Trophoblast cell (in vitro differentiated cells and primary cell): ENCODE results near the gene ZNRF2.

Source experiments
- DNase-seq, 2 donors: peaks; one replicate each; pipeline ENCODE4 v3.0.0-alpha.2; 2016
- H2AFZ ChIP-seq: 2 replicates; pipeline ENCODE4 v1.6.1; 2013; ENCODE audit warnings: low read length, moderate library complexity, mild to moderate bottlenecking; ENCODE audit not compliant: insufficient read depth, poor library complexity
- H2AK5ac ChIP-seq: 2 replicates; pipeline ENCODE4 v1.6.1; 2013; ENCODE audit warnings: mild to moderate bottlenecking, low read length
- H2BK120ac ChIP-seq: 2 replicates; pipeline ENCODE4 v1.6.1; 2013; ENCODE audit warnings: low read length, mild to moderate bottlenecking, moderate library complexity; ENCODE audit not compliant: insufficient read depth, poor library complexity
- H2BK12ac ChIP-seq: 2 replicates; pipeline ENCODE4 v1.6.1; 2013; ENCODE audit warnings: mild to moderate bottlenecking, low read length, moderate library complexity
- H2BK5ac ChIP-seq: 2 replicates; pipeline ENCODE4 v1.6.1; 2013; ENCODE audit warnings: low read length, low read depth, moderate library complexity, mild to moderate bottlenecking; ENCODE audit not compliant: poor library complexity
- H3K14ac ChIP-seq: 2 replicates; pipeline ENCODE4 v1.6.1; 2013; ENCODE audit warnings: mild to moderate bottlenecking, low read length
- H3K18ac ChIP-seq: 2 replicates; pipeline ENCODE4 v1.6.1; 2013; ENCODE audit warnings: mild to moderate bottlenecking, low read length
- H3K23ac ChIP-seq: 2 replicates; pipeline ENCODE4 v1.6.1; 2013; ENCODE audit warnings: low read length
- H3K27ac ChIP-seq: 2 replicates; pipeline ENCODE4 v1.5.1; 2013; ENCODE audit warnings: low read depth, mild to moderate bottlenecking, inconsistent platforms, low read length, moderate library complexity
- H3K27me3 ChIP-seq: 2 replicates; pipeline ENCODE4 v1.6.1; 2013; ENCODE audit warnings: inconsistent platforms, mild to moderate bottlenecking, low read length, moderate library complexity; ENCODE audit not compliant: insufficient read depth
- H3K36me3 ChIP-seq, 2 experiments: 1 replicate in 1 of 2; 2 replicates in 1 of 2; pipeline ENCODE4 v1.6.1; 2013; ENCODE audit warnings: low read length in 2 of 2, mild to moderate bottlenecking in 2 of 2, moderate library complexity in 1 of 2; ENCODE audit not compliant: insufficient read depth in 2 of 2, control insufficient read depth in 1 of 2
- H3K4ac ChIP-seq: 2 replicates; pipeline ENCODE4 v1.6.1; 2013; ENCODE audit warnings: low read depth, mild to moderate bottlenecking, low read length, moderate library complexity
- H3K4me1 ChIP-seq, 2 experiments: 1 replicate in 1 of 2; 2 replicates in 1 of 2; pipeline ENCODE4 v1.6.1; 2013; ENCODE audit warnings: low read length in 2 of 2, mild to moderate bottlenecking in 2 of 2, moderate library complexity in 1 of 2; ENCODE audit not compliant: insufficient read depth in 2 of 2, control insufficient read depth in 1 of 2
- H3K4me2 ChIP-seq: 2 replicates; pipeline ENCODE4 v1.6.1; 2013; ENCODE audit warnings: inconsistent platforms, mild to moderate bottlenecking, low read length, moderate library complexity
- H3K4me3 ChIP-seq: 2 replicates; pipeline ENCODE4 v1.5.1; 2013; ENCODE audit warnings: mild to moderate bottlenecking, low read depth, low read length, inconsistent platforms
- H3K79me1 ChIP-seq: one replicate; pipeline ENCODE4 v1.6.1; 2013; ENCODE audit warnings: low read length
- H3K79me2 ChIP-seq: 2 replicates; pipeline ENCODE4 v1.6.1; 2013; ENCODE audit warnings: low read length, mild to moderate bottlenecking; ENCODE audit not compliant: control insufficient read depth, insufficient read depth, poor library complexity
- H3K9ac ChIP-seq: 2 replicates; pipeline ENCODE4 v1.6.1; 2013; ENCODE audit warnings: mild to moderate bottlenecking, low read length
- H3K9me3 ChIP-seq: 2 replicates; pipeline ENCODE4 v1.6.1; 2013; ENCODE audit warnings: low read depth, mild to moderate bottlenecking, control low read depth, inconsistent platforms, low read length; ENCODE audit not compliant: insufficient read depth
- H4K12ac ChIP-seq: 2 replicates; pipeline ENCODE4 v1.6.1; 2013; ENCODE audit warnings: low read depth, mild to moderate bottlenecking, low read length, moderate library complexity
- H4K8ac ChIP-seq: 2 replicates; pipeline ENCODE4 v1.6.1; 2013; ENCODE audit warnings: low read depth, mild to moderate bottlenecking, low read length, moderate library complexity
- H4K91ac ChIP-seq: one replicate; pipeline ENCODE4 v1.6.1; 2013; ENCODE audit warnings: low read depth, mild to moderate bottlenecking, low read length, moderate library complexity
- WGBS: extraction: QIAGEN DNeasy Blood & Tissue Kit; methylation state at CpG from one replicate; pipeline ENCODE4 v1.1.7; 2013; ENCODE audit warnings: missing lambda C conversion rate; ENCODE audit not compliant: insufficient read length, insufficient coverage; ENCODE audit errors: extremely low coverage; 5-methylcytosine and 5-hydroxymethylcytosine counted together

The ZNRF2 gene

GRCh38 chr7:30411173-30411572, 126.8 kb downstream of the ZNRF2 start:
- no peak overlapping the region for H3K4me3 ChIP-seq
- H3K23ac ChIP-seq = no peak overlapping the region
- peaks cover 3% of the 10 kb centered on the region for H3K9me3 ChIP-seq
- H3K27me3 ChIP-seq = no peaks in the 10 kb centered on the region
- no peak for DNase-seq
- no peaks in the 10 kb centered on the region for H3K79me2 ChIP-seq
- no peak overlapping the region for H2BK5ac ChIP-seq
- H4K8ac ChIP-seq = no peak overlapping the region
- H3K18ac ChIP-seq = no peak overlapping the region
- no peak overlapping the region for H3K9ac ChIP-seq
- H2AFZ ChIP-seq = no peak overlapping the region
- H2BK120ac ChIP-seq = no peak overlapping the region
- no peak overlapping the region for H3K14ac ChIP-seq
- no peaks in the 10 kb centered on the region for H3K79me1 ChIP-seq
- peaks cover 0 to 4% of the 10 kb centered on the region in 2 experiments for H3K4me1 ChIP-seq
- WGBS = no CpG with 5 or more reads among the region's 2 CpGs
- no peak overlapping the region for H3K4ac ChIP-seq
- H4K91ac ChIP-seq = no peak overlapping the region
- H3K27ac ChIP-seq = no peak overlapping the region
- no peaks in the 10 kb centered on the region for H3K36me3 ChIP-seq
- H3K4me2 ChIP-seq = no peak overlapping the region
- H2AK5ac ChIP-seq = no peak overlapping the region
- H4K12ac ChIP-seq = no peak overlapping the region
- H2BK12ac ChIP-seq = no peak overlapping the region

- H2AFZ ChIP-seq = no peak overlapping the region
Observed at GRCh38 chr7:30411897-30412296, 127.5 kb downstream of the ZNRF2 start.

GRCh38 chr7:30412782-30413504, 128.5 kb downstream of the ZNRF2 start:
- Histone ChIP-seq H3K14ac (no peak overlapping the region), H3K9me3 (peaks cover 3% of the 10 kb centered on the region), H3K4me3 (no peak overlapping the region), H2BK5ac (no peak overlapping the region), H3K4ac (no peak overlapping the region), H3K79me1 (no peaks in the 10 kb centered on the region), H4K8ac (no peak overlapping the region), H2AFZ (no peak overlapping the region), H2BK120ac (no peak overlapping the region), H3K27me3 (no peaks in the 10 kb centered on the region), H3K4me1 (peaks cover 0 to 4% of the 10 kb centered on the region in 2 experiments), H3K79me2 (no peaks in the 10 kb centered on the region), H4K91ac (no peak overlapping the region), H2BK12ac (no peak overlapping the region), H2AK5ac (no peak overlapping the region), H3K18ac (no peak overlapping the region), H3K9ac (no peak overlapping the region), H3K4me2 (no peak overlapping the region), H3K27ac (no peak overlapping the region), H3K36me3 (no peaks in the 10 kb centered on the region), H4K12ac (no peak overlapping the region), H3K23ac (no peak overlapping the region)
- peak; percentile 55 to 84 for DNase-seq
- WGBS = no CpG with 5 or more reads among the region's 5 CpGs

More at GRCh38 chr7:30411897-30412296, 127.5 kb downstream of the ZNRF2 start:
- no peaks in the 10 kb centered on the region for H3K79me1 ChIP-seq
- no peak overlapping the region for H2BK5ac ChIP-seq
- no peak overlapping the region for H3K4me2 ChIP-seq
- no peaks in the 10 kb centered on the region for H3K36me3 ChIP-seq
- no peak for DNase-seq
- no peak overlapping the region for H3K4me3 ChIP-seq
- no peak overlapping the region for H3K18ac ChIP-seq
- peaks cover 3% of the 10 kb centered on the region for H3K9me3 ChIP-seq
- H3K79me2 ChIP-seq = no peaks in the 10 kb centered on the region
- H3K27ac ChIP-seq = no peak overlapping the region
- H3K4ac ChIP-seq = no peak overlapping the region
- no peak overlapping the region for H2BK12ac ChIP-seq
- H2BK120ac ChIP-seq = no peak overlapping the region
- H3K4me1 ChIP-seq = peaks cover 0 to 4% of the 10 kb centered on the region in 2 experiments
- no peak overlapping the region for H3K23ac ChIP-seq
- no peak overlapping the region for H3K9ac ChIP-seq
- H4K8ac ChIP-seq = no peak overlapping the region
- H4K12ac ChIP-seq = no peak overlapping the region
- no peak overlapping the region for H2AK5ac ChIP-seq
- no peak overlapping the region for H3K14ac ChIP-seq
- H4K91ac ChIP-seq = no peak overlapping the region
- H3K27me3 ChIP-seq = no peaks in the 10 kb centered on the region
- WGBS = no CpG with 5 or more reads among the region's 3 CpGs

- H3K79me2 ChIP-seq = no peaks in the 10 kb centered on the region
- no peak overlapping the region for H3K4me3 ChIP-seq
- no peak overlapping the region for H3K4ac ChIP-seq
- peaks cover 0 to 4% of the 10 kb centered on the region in 2 experiments for H3K4me1 ChIP-seq
- H2AK5ac ChIP-seq = no peak overlapping the region
- peaks cover 3% of the 10 kb centered on the region for H3K9me3 ChIP-seq
- H4K12ac ChIP-seq = no peak overlapping the region
- no peak overlapping the region for H3K27ac ChIP-seq
- H3K36me3 ChIP-seq = no peaks in the 10 kb centered on the region
- no peak overlapping the region for H2BK5ac ChIP-seq
- DNase-seq = no peak
- H3K9ac ChIP-seq = no peak overlapping the region
- WGBS = no CpG with 5 or more reads among the region's 7 CpGs
- no peak overlapping the region for H3K14ac ChIP-seq
- H2BK12ac ChIP-seq = no peak overlapping the region
- H2BK120ac ChIP-seq = no peak overlapping the region
- no peak overlapping the region for H4K8ac ChIP-seq
- no peak overlapping the region for H3K18ac ChIP-seq
- no peak overlapping the region for H2AFZ ChIP-seq
- no peak overlapping the region for H4K91ac ChIP-seq
- H3K79me1 ChIP-seq = no peaks in the 10 kb centered on the region
- H3K23ac ChIP-seq = no peak overlapping the region
- no peaks in the 10 kb centered on the region for H3K27me3 ChIP-seq
- no peak overlapping the region for H3K4me2 ChIP-seq
Observed at GRCh38 chr7:30413864-30414263, 129.5 kb downstream of the ZNRF2 start.
